ENCODE results near the gene NR1D1. TPM values are rescaled to one million over a fixed set of nuclear protein-coding genes. Genes with fewer than 3 reads are reported as not detected.
"Not testable (repeated sequence)": the region's sequence is repeated elsewhere in the genome, so short reads cannot be mapped to it uniquely, and the experiment has no call there.

Gene NR1D1
- total RNA-seq, result 21.5 TPM
- long read RNA-seq, transcript NR1D1-201 (8 exons, 2,772 nt), result major isoform, 7 of 21 reads
- long read RNA-seq, partial matches to known transcripts, result 10 of 21 reads
- long read RNA-seq, other reads (novel, unspliced or antisense), result 4 of 21 reads

DNA sequence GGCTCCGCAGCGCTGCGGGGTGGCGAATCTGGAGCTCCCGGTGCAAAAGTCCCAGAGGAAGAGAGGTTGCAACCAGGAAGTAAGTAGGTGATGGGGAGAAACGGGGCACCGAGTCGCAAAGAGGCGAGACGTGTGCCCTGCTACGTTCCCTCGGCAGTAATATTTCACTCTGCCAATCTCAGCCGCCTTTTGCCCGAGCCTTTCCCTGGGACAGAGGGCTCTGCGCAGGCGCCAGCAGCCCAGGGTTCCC lies at the start of gene NR1D1:
Gene NR1D1, minus strand, starts transcription at position 171 of the 250 bp plus-strand sequence. CDS start 495 bp downstream, outside the sequence.
- ATAC-seq, result no peak
- no peak for DNase-seq
- intact Hi-C loops (cut with micrococcal nuclease), result no loop called here

DNA sequence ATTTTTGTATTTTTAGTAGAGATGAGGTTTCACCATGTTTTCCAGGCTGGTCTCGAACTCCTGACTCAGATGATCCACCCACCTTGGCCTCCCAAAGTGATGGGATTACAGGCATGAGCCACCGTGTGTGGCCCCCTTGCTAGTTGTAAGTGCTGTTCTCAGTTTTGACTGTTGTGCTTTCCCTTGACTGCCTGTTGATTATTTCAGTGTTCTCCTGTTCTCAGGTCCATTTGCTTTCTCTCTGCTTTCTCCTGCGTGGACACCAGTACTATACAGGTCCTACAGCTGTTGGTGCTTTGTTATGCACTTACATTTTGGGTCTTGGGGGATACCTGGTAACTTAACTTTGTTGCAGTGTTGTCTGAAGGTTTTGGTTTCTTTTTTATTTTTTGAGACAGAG lies 48.1 kb upstream of the NR1D1 start:
- ATAC-seq, result no peak
- DNase-seq, result no peak
- intact Hi-C loops (cut with micrococcal nuclease), result no loop called here

DNA sequence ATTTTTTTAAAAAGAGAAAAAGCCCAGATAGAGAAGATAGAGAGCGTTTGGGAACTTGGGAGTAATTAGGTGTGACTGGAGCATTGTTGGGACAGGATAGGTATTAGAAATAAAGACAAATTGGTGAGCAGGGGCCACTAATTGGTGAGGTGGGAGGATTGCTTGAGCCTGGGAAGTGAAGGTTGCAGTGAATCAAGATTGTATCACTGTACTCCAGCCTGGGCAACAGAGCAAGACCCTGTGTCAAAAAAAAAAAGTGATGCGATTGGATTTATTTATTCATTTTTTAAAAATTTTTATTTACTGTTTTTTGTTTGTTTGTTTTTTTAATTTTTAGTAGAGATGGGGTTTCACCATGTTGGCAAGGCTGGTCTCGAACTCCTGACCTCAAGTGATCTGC lies 45.1 kb upstream of the NR1D1 start:
- intact Hi-C loops (cut with micrococcal nuclease), result no loop called here
- DNase-seq (no peak), ATAC-seq (no peak)

DNA sequence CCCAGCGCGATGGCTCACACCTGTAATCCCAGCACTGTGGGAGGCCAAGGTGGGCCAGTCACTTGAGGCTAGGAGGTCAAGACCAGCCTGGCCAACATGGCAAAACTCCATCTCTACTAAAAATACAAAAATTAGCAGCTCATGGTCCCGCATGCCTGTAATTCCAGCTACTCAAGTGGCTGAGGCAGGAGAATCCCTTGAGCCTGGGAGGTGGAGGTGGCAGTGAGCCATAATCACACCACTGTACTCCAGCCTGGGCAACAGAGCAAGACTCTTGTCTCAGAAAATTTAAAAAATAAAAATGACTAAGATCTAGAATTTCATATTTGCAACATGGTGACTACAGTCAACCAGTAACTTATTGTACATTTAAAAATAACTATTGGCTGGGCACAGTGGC lies 42.8 kb upstream of the NR1D1 start:
- ATAC-seq; intact Hi-C loops (cut with micrococcal nuclease); DNase-seq: not testable (repeated sequence)

DNA sequence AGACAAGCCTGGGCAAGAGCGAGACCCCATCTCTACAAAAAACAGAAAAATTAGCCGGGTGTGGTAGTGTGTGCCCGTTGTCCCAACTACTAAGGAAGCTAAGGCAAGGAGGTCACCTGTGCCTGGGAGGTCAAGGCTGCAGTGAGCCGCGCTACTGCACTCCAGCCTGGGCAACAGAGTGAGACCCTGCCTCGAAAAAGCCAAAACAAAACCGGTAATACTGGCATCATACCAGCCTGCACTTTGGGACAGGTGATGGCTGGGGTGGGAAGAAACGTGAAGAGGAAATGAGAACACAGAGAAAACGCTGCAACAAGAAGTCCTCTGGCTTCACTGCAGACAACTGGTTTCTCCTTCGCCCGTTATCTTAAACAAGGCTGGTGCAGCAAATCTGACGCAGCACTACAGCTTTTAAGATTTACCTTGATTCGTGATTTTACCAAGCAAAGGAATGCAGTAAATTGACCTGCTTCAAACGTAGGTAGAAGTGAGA lies 39.2 kb upstream of the NR1D1 start:
- ATAC-seq (peak; percentile 9), DNase-seq (no peak)

DNA sequence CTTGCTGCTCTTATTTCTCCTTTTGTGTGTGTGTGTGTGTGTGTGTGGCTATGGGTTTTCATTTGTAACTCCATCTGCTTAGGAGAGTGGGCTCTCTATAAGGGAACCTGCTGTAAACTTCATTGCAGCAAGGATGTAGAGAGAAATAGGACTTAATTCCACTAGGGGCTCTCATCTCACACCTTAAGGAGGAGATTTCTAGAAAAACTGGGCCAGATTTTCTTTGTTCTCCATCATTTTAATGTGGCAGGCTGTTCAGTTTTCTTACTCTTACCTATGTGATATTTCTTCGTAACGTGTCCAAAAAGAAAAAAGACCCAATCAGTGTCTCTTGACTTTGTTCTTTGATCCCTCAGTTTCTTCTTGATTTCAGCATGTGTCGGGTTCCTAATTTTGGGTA lies 35.4 kb upstream of the NR1D1 start:
- DNase-seq, result no peak
- no peak for ATAC-seq
- intact Hi-C loops (cut with micrococcal nuclease), result no loop called here

More for the DNA sequence above, 39.2 kb upstream of the NR1D1 start:
- intact Hi-C loops (cut with micrococcal nuclease), result no loop called here

DNA sequence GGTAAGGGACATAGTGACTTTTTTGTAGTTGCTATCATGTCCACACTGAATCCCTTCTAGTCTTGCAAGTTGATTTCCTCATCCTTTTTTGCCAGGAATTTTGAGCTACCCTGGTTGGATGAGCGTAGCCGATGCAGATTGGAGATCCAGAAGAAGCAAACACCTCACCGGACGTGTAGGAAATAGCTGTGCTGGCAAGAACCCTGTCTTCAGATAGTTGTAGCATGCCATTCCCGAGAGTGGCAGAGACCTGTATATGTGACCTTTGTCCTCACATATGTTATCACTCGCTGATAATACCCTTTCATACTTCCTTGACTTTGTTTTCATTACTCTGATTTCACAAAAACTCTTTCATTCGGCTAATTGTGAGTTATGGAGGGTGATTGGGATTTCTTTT lies 33.8 kb upstream of the NR1D1 start:
- ATAC-seq (no peak), DNase-seq (no peak)
- intact Hi-C loops (cut with micrococcal nuclease), result no loop called here

DNA sequence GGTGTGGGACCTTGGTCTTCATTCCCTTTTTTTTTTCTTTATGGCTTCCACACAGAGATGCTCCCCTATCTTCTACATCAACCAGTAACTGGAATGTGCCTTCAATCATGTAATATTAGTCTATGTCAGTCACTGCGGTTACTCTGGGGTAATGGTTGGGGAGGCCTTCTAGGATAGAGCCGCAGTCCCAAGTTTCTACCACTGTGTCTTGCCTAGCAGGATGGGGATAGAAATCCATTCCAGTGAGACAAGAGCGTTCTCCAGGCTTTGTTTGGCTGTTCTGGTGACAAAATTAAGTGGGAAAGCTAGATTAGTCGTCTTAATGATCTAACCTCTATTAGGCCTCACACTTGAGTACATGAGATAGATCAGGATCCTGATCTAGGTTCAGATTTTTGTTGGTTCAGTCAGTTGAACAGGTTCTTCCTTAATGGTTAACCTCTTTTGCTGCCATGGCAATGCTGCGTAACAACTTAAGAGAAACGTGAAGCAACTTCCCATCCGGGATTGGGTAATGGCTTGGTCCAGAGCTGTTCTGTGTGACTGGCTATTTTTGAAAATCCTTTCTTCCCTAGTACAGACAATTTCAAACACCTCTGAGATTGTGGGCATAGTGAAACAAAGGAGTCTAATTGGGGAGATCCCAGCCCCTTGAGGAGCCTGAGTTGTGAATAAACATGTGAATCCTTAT lies 30.1 kb upstream of the NR1D1 start:
- peak; percentile 43 for ATAC-seq

DNA sequence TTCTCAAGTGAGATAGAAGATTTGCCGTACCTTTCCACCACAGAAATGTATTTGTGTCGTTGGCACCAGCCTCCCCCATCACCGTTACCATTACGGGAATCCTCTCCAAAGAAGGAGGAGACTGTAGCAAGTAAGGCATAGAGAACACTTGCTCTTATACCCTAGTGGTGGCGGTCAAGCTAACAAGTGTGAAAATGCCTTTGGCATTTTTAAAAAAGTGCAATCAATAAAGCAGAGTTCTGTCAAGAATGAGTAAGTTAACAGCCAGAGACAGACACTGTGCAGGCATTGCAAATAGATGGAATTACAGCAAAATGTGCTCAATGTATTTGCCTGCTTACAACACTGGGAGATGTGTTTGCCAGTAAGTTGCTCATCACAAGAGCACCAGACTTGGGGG lies 29.1 kb upstream of the NR1D1 start:
- DNase-seq (no peak), ATAC-seq (no peak)
- intact Hi-C loops (cut with micrococcal nuclease), result no loop called here

More for the DNA sequence above, 30.1 kb upstream of the NR1D1 start:
- no peak for DNase-seq
- intact Hi-C loops (cut with micrococcal nuclease), result no loop called here

DNA sequence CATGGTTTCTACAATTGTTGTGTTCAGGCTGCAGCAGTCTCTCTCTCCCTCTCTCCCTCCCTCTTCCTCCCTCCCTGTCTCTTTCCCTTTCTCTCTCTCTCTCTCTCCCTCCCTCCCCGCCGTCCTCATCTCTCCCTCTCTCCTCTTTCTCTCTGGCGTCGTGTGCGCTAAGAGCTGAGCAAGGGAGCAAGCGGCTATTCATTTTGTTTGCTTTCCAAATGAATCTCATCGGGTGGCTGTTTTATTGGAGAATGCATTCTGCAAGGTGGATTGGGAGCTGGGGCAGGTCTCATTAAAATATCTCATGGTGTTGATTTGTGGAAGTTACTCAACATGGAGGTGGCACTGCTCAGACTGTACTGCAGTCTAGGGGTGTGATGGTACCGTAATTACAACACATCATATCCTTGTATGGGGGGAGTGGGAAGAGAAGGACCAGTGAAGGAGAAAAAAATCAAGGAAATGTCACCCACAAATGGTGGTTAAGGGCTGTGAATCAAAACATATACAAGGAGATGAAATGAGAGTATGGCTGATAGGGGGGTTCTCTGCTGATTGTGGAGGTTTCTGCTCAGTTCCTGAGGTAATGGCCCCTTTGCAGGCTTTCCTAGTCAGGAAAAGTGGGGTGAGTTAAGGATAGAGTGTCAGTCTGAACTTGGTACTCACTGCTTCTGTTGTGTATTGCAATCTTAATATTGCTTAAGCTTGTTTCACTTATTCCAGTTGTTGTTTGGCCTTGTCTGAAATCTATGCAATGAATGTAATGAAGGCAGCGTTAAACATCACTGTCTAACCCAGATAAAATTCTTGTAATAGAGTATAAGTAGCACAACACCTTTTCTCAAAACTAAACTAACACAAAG lies 24.1 kb upstream of the NR1D1 start:
- intact Hi-C loops (cut with micrococcal nuclease), result no loop called here
- peak; percentile 28 for ATAC-seq
- no peak for DNase-seq

DNA sequence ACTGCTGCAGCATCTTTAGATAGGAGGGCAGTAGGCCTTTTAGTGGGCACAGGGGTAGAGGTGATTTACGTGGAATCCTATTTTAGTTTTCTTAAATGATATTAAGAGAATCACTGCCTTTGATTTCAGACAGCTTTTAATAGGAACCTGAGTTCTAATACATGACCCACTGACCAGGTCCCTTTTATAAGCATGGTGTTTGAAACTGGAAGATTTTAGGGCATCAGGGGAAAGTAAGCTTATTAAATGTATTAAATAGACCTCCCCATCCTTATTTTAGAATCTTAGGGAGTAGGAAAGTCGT lies 23.4 kb upstream of the NR1D1 start:
- DNase-seq, result no peak
- intact Hi-C loops (cut with micrococcal nuclease), result no loop called here
- ATAC-seq, result no peak

DNA sequence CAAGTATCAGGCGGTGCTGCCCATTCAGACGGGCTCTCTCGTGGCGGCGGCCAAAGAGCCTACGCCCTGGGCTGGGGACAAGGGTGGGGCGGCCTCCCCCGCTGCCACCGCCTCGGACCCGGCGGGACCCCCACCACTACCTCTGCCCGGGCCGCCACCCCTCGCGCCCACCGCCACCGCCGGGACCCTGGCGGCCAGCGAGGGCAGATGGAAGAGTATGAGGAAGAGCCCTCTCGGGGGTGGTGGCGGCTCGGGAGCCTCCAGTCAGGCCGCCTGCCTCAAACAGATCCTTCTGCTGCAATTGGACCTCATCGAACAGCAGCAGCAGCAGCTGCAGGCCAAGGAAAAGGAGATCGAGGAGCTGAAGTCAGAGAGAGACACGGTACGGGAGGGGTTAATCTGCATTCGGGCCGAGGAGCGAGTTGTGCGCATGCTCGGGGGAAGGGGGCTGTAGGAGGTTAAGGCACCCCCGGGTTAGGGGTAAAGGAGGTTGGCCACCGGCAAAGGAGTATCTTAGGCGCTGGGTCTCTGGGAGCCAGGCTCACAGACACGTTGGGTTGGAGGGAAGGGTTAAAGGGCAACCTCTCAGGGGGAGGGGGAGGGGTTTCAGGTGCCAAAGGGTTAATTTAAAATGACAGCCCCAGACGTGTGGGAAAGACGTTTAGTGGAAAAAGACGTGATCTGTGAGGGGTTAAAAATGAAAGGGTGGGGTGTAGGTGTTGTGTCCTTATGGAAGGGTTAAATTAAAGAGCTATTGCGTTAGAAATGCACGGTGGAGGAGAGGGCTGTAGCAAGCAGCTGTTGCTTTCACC lies 22.8 kb upstream of the NR1D1 start:
- ATAC-seq (peak; percentile 31), DNase-seq (peak; percentile 56)
- intact Hi-C loops (cut with micrococcal nuclease), result no loop called here

DNA sequence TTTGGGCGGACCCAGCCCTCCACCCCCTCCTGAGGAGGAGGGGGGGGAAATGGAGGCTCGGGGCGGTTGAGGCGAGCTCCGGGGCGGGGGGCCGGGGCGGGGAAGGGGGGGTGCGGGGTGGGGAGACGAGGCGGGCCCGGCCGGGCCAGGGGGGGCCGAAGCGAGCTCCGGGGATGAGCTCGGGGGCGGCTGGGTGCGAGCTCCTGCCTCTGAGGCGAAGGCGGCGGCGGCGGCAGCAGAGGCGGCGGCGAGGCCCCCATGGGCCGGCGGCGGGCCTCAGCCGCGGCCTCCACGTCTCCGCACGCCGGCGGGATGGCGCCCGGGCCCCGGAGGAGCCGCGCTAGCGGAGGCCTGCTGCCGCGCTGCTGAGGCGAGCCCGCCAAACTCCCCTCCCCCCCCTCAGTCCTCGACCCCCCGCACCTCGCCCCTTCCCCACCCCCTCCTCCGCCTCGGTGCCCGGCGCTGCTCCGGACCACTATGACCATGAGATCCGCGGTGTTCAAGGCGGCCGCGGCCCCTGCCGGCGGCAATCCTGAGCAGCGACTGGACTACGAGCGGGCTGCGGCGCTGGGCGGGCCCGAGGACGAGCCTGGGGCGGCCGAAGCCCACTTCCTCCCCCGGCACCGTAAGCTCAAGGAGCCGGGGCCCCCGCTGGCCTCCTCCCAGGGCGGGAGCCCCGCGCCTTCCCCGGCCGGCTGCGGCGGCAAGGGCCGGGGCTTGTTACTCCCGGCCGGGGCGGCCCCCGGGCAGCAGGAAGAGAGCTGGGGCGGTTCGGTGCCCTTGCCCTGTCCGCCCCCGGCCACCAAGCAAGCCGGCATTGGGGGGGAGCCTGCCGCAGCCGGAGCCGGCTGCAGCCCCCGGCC lies 22.0 kb upstream of the NR1D1 start:
- peak; percentile 57 for ATAC-seq
- intact Hi-C loops (cut with micrococcal nuclease), result no loop called here
- peak; percentile 78 for DNase-seq

DNA sequence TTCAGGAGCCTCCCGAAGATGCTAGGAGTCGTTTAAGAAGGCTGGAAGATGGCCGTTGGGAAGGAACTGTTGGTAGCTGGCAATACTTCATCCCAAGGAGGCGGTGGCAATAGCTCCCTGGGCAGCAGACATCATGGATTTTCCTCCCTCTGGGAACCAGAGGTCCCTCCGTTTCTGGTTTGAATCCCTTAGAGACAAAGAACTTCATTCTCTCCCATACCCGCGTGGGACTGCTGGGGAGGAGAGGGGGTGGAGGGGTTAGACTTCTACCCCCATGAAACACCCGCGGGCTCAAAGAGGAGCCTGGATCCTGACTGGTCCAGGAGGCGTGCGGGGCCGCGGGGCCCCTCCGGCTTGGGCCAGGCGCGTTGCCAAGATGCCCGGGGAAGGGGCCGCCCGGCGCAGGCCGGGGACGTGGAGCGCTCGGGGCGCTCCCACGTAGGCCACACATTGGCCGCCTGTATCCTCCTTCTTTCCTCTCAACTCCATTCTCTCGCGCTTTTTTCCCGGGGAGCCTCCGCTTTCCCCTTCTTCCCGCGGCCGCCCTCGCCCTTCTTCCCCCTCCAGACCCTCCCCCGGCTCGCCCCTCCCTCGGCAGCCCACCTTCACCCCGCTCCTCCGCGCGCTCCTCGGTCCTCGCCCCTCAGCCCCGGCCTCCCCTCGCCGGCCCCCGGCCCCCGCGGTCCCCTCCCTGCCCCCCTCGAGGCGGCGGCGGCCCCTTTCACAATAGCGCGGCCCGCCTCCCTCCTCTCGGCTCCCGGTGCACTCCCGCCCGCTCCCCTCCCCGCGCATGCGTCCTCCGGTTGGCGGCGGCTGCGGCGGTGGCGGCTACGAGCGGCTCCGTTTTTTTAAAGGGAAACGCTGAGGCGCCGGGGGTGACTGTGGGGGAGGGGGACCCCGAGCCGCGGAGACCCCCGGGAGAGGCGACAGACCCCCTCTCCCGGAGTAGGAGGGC lies 21.1 kb upstream of the NR1D1 start, which contains the start of gene MSL1:
Gene MSL1, plus strand, starts transcription at position 791 of the 955 bp plus-strand sequence. CDS start 642 bp downstream, outside the sequence.
- intact Hi-C loops (cut with micrococcal nuclease), result no loop called here
- ATAC-seq (peak; percentile 88), DNase-seq (peak; percentile 94)

DNA sequence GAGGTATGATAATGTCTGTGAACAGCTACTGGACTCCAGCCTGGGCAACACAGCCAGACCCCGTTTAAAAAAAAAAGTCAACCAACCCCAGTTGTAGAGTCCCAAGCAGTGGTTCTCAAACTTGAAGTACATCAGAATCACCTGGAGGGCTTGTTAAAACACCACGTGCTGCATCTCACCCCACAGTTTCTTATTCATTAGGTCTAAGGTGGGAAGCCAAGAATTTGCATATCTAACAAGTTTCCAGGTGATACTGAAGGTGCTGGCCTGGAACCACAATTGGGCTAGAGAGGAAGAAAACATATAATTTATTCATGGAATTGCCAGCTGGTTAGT lies 14.7 kb upstream of the NR1D1 start:
- ATAC-seq, result no peak
- intact Hi-C loops (cut with micrococcal nuclease), result no loop called here
- no peak for DNase-seq

DNA sequence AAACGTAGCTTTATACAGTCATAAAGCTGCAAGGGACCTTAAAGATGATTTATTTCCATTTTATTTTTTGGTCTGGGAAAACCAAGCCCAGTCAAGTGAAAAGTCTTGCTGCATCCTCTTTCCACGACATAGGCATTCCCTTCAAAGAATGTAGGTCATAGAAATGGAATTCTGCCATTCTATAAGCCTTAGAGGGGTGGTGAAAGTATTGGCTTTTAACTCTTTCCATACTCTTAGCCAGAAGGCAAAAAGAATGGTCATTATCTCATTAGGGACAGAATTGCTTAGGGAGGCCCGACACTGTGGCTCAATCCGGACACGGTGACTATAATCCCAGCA lies 13.5 kb upstream of the NR1D1 start:
- intact Hi-C loops (cut with micrococcal nuclease), result loop anchor here (5.0 kb wide), 1 partner anchor 52 kb away; the partner anchor contains the start of gene THRA
- DNase-seq (no peak), ATAC-seq (no peak)

DNA sequence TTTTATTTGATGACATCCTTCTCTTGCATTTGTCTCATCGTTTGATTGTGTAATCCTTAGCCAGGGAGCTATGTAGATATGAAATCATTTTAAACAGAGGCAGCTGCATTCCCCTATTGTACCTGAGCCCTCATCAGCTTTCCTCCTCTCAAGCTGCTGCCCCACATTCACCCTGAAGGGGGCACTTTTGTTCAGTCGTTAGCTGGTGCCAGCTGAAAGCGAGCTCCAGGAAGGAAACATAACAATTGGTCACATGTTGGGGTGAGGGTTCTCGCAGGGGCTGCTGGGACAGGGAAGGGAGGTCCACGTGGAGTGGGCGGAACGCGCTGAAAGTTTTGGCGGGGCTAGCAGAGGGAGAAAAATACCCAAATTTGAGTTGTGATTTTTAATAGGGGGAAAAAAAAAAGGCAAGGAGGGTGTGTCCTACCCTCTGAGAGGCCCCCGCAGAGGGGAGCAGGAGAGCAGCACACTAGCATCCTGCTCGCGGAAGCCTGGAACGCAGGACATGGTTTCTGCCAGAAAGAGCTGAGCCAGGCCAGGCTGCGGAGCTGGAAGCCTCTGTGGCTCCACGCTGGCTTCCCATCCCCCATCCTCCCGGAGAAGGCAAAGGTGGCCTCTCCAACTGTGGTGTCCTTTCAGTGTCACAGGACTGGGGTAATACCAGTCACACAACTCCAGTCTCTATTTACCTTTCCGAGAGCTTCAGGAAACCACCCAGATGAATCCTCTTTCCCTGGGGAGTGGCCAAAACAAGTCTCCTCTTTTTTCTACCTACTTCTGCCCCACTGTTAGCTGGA lies 12.9 kb upstream of the NR1D1 start:
- intact Hi-C loops (cut with micrococcal nuclease), result loop anchor here (5.0 kb wide), 1 partner anchor 51 kb away; the partner anchor contains the start of gene THRA
- ATAC-seq, result peak; percentile 72

More for the DNA sequence above, 12.9 kb upstream of the NR1D1 start:
- peak; percentile 89 for DNase-seq

Measured in left ventricle myocardium superior (tissue), 1 donor.